GM23338 (cell line): ENCODE results near the gene CD58. TPM values are rescaled to one million over a fixed set of nuclear protein-coding genes. Genes with fewer than 3 reads are reported as not detected.

Experiments used
- ATAC-seq: fragments of 200-7000 bp; cut with Tn5 transposase; 3 replicates; pipeline ENCODE4 v1.9.1; 2020
- DNase-seq: peaks from one replicate; pipeline ENCODE4 v3.0.0-alpha.2; 2015; ENCODE audit warnings: low spot score
- H2AFZ ChIP-seq: fragments of 200-600 bp; sonication (generic); 2 replicates; pipeline ENCODE4 v1.8.0; 2016; ENCODE audit warnings: antibody characterized with exemption, mild to moderate bottlenecking, moderate library complexity
- H3F3A ChIP-seq: fragments of 200-600 bp; sonication (generic); replicated peaks from 2 replicates; pipeline ENCODE4 v1.8.0; 2017; ENCODE audit warnings: antibody characterized with exemption, mixed run types, low read depth
- H3K27ac ChIP-seq: fragments of 200-600 bp; sonication (generic); 2 replicates; pipeline ENCODE4 v1.6.1; 2016; ENCODE audit warnings: low read depth
- H3K27me3 ChIP-seq: fragments of 200-600 bp; sonication (generic); 2 replicates; pipeline ENCODE4 v1.8.0; 2016; ENCODE audit warnings: mild to moderate bottlenecking, mixed run types, moderate library complexity; ENCODE audit not compliant: insufficient read depth
- H3K36me3 ChIP-seq: fragments of 200-600 bp; sonication (generic); 2 replicates; pipeline ENCODE4 v1.8.0; 2016; ENCODE audit warnings: mild to moderate bottlenecking; ENCODE audit not compliant: insufficient read depth
- H3K4me1 ChIP-seq: fragments of 200-600 bp; sonication (generic); 2 replicates; pipeline ENCODE4 v1.8.0; 2016; ENCODE audit warnings: mild to moderate bottlenecking, moderate library complexity; ENCODE audit not compliant: insufficient read depth
- H3K4me2 ChIP-seq: fragments of 200-600 bp; sonication (generic); 2 replicates; pipeline ENCODE4 v1.7.1; 2017; ENCODE audit warnings: mixed run types
- H3K4me3 ChIP-seq: fragments of 200-600 bp; sonication (generic); 2 replicates; pipeline ENCODE4 v1.6.1; 2016; ENCODE audit warnings: mixed run types
- H3K79me2 ChIP-seq: fragments of 200-600 bp; sonication (generic); replicated peaks from 2 replicates; pipeline ENCODE4 v1.8.0; 2017; ENCODE audit warnings: mild to moderate bottlenecking; ENCODE audit not compliant: insufficient read depth
- H3K9me2 ChIP-seq: fragments of 200-600 bp; sonication (generic); 2 replicates; pipeline ENCODE4 v1.8.0; 2017; ENCODE audit not compliant: insufficient read depth
- H4K20me1 ChIP-seq: fragments of 200-600 bp; sonication (generic); replicated peaks from 2 replicates; pipeline ENCODE4 v1.8.0; 2017; ENCODE audit warnings: mild to moderate bottlenecking; ENCODE audit not compliant: insufficient read depth
- H3K27ac Mint-ChIP-seq: 2 replicates; pipeline ENCODE4 v1.8.0; 2020; ENCODE audit warnings: inconsistent platforms, mild to moderate bottlenecking, moderate library complexity, mixed read lengths
- H3K27me3 Mint-ChIP-seq: 3 replicates; pipeline ENCODE4 v1.8.0; 2022; ENCODE audit warnings: low read depth, mild to moderate bottlenecking, moderate library complexity, mixed read lengths, inconsistent platforms; ENCODE audit not compliant: insufficient read depth, poor library complexity
- H3K36me3 Mint-ChIP-seq: 3 replicates; pipeline ENCODE4 v1.8.0; 2021; ENCODE audit warnings: low read depth, mild to moderate bottlenecking, inconsistent platforms, moderate library complexity, mixed read lengths
- H3K4me1 Mint-ChIP-seq: 3 replicates; pipeline ENCODE4 v1.8.0; 2020; ENCODE audit warnings: mild to moderate bottlenecking, inconsistent platforms, mixed read lengths
- H3K4me3 Mint-ChIP-seq: 3 replicates; pipeline ENCODE4 v1.8.0; 2021; ENCODE audit warnings: moderate library complexity, mild to moderate bottlenecking, inconsistent platforms, mixed read lengths
- H3K9me3 Mint-ChIP-seq: 3 replicates; pipeline ENCODE4 v1.8.0; 2020; ENCODE audit warnings: moderate library complexity, mild to moderate bottlenecking, inconsistent platforms, mixed read lengths
- EZH2phosphoT487 ChIP-seq: fragments of 200-600 bp; sonication (generic); IDR thresholded peaks from one replicate; pipeline ENCODE4 v1.8.1; 2018; ENCODE audit warnings: antibody characterized with exemption; ENCODE audit not compliant: unreplicated experiment
- NANOG ChIP-seq: IDR thresholded peaks from 2 replicates; pipeline ENCODE4 v1.6.1; 2016; ENCODE audit warnings: antibody characterized with exemption, borderline replicate concordance
- POLR2AphosphoS5 ChIP-seq: IDR thresholded peaks from 2 replicates; pipeline ENCODE4 v1.6.1; 2016; ENCODE audit warnings: antibody characterized with exemption, low read depth
- STAT1 ChIP-seq: IDR thresholded peaks from one replicate; pipeline ENCODE4 v1.6.1; 2016; ENCODE audit warnings: antibody characterized with exemption; ENCODE audit not compliant: unreplicated experiment
- polyA plus RNA-seq: library from polyadenylated mRNA; unstranded; fragments of >200 nt; fragmentation: Nextera tagmentation; extraction: Ambion mirVana; gene quantifications from 2 replicates; pipeline ENCODE4 v1.2.1, GENCODE V29; 2016
- total RNA-seq: library from RNA; depleted of rRNA; stranded (reverse); fragments of >200 nt; shearing (Covaris generic); gene quantifications from 2 replicates; pipeline ENCODE4 v1.2.3, GENCODE V29; 2014
- TF ChIP-seq, protein P1 (sequence below): fragments of 250-450 bp; sonication (Bioruptor Pico); IDR thresholded peaks from 2 replicates; pipeline ENCODE4 v1.5.0; 2020; ENCODE audit warnings: mild to moderate bottlenecking, moderate library complexity
- TF ChIP-seq, protein P2 (sequence below): IDR thresholded peaks from 2 replicates; pipeline ENCODE4 v1.6.1; 2016; ENCODE audit warnings: antibody characterized with exemption

CD58 gene
- total and polyA plus RNA-seq, 2 experiments from 2014 or later, result 9.2 to 12.5 TPM

DNA sequence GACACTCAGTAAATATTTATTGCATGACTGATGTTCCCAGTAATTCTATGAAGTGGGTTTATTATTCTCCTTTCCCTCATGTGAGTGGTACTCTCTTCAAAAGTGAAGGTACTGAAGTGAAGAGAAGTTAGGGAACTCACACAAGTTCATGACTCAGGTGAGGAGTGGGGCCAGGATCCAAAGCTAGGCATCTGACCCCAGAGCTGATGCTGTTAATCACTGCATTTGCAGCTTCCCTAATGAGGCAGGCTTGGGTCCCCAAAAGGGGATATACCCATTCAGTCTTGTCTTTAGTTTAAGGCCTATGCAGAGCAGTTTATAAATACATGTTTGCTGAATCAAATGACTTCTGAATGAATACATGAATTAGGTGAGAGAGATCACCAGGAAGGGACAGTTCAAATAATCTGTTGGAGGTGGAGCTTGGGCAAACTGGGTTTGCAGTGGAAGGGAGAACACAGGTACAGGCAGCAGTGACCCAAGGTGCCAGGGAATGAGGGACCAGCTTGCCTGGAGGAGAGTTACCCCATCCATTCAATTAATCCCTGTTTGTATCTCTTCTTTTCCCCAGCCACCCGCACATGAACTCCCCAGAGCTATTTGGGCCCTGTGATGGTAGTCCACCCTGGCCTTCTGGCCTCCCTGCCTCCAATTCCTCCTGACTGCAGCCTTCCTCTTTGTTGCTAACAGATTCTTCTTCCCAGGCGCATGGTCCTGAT lies 2.0 kb downstream of the CD58 start (continued):
- TF ChIP-seq, protein P1, sequence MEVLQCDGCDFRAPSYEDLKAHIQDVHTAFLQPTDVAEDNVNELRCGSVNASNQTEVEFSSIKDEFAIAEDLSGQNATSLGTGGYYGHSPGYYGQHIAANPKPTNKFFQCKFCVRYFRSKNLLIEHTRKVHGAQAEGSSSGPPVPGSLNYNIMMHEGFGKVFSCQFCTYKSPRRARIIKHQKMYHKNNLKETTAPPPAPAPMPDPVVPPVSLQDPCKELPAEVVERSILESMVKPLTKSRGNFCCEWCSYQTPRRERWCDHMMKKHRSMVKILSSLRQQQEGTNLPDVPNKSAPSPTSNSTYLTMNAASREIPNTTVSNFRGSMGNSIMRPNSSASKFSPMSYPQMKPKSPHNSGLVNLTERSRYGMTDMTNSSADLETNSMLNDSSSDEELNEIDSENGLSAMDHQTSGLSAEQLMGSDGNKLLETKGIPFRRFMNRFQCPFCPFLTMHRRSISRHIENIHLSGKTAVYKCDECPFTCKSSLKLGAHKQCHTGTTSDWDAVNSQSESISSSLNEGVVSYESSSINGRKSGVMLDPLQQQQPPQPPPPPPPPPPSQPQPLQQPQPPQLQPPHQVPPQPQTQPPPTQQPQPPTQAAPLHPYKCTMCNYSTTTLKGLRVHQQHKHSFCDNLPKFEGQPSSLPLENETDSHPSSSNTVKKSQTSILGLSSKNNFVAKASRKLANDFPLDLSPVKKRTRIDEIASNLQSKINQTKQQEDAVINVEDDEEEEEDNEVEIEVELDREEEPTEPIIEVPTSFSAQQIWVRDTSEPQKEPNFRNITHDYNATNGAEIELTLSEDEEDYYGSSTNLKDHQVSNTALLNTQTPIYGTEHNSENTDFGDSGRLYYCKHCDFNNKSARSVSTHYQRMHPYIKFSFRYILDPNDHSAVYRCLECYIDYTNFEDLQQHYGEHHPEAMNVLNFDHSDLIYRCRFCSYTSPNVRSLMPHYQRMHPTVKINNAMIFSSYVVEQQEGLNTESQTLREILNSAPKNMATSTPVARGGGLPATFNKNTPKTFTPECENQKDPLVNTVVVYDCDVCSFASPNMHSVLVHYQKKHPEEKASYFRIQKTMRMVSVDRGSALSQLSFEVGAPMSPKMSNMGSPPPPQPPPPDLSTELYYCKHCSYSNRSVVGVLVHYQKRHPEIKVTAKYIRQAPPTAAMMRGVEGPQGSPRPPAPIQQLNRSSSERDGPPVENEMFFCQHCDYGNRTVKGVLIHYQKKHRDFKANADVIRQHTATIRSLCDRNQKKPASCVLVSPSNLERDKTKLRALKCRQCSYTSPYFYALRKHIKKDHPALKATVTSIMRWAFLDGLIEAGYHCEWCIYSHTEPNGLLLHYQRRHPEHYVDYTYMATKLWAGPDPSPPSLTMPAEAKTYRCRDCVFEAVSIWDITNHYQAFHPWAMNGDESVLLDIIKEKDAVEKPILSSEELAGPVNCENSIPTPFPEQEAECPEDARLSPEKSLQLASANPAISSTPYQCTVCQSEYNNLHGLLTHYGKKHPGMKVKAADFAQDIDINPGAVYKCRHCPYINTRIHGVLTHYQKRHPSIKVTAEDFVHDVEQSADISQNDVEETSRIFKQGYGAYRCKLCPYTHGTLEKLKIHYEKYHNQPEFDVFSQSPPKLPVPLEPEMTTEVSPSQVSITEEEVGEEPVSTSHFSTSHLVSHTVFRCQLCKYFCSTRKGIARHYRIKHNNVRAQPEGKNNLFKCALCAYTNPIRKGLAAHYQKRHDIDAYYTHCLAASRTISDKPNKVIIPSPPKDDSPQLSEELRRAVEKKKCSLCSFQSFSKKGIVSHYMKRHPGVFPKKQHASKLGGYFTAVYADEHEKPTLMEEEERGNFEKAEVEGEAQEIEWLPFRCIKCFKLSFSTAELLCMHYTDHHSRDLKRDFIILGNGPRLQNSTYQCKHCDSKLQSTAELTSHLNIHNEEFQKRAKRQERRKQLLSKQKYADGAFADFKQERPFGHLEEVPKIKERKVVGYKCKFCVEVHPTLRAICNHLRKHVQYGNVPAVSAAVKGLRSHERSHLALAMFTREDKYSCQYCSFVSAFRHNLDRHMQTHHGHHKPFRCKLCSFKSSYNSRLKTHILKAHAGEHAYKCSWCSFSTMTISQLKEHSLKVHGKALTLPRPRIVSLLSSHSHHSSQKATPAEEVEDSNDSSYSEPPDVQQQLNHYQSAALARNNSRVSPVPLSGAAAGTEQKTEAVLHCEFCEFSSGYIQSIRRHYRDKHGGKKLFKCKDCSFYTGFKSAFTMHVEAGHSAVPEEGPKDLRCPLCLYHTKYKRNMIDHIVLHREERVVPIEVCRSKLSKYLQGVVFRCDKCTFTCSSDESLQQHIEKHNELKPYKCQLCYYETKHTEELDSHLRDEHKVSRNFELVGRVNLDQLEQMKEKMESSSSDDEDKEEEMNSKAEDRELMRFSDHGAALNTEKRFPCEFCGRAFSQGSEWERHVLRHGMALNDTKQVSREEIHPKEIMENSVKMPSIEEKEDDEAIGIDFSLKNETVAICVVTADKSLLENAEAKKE (CRISPR knock-in tag), result no peak
- TF ChIP-seq, protein P2, sequence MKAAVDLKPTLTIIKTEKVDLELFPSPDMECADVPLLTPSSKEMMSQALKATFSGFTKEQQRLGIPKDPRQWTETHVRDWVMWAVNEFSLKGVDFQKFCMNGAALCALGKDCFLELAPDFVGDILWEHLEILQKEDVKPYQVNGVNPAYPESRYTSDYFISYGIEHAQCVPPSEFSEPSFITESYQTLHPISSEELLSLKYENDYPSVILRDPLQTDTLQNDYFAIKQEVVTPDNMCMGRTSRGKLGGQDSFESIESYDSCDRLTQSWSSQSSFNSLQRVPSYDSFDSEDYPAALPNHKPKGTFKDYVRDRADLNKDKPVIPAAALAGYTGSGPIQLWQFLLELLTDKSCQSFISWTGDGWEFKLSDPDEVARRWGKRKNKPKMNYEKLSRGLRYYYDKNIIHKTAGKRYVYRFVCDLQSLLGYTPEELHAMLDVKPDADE, result no peak
- TF ChIP-seq NANOG (no peak), EZH2phosphoT487 (no peak), STAT1 (no peak)

DNA sequence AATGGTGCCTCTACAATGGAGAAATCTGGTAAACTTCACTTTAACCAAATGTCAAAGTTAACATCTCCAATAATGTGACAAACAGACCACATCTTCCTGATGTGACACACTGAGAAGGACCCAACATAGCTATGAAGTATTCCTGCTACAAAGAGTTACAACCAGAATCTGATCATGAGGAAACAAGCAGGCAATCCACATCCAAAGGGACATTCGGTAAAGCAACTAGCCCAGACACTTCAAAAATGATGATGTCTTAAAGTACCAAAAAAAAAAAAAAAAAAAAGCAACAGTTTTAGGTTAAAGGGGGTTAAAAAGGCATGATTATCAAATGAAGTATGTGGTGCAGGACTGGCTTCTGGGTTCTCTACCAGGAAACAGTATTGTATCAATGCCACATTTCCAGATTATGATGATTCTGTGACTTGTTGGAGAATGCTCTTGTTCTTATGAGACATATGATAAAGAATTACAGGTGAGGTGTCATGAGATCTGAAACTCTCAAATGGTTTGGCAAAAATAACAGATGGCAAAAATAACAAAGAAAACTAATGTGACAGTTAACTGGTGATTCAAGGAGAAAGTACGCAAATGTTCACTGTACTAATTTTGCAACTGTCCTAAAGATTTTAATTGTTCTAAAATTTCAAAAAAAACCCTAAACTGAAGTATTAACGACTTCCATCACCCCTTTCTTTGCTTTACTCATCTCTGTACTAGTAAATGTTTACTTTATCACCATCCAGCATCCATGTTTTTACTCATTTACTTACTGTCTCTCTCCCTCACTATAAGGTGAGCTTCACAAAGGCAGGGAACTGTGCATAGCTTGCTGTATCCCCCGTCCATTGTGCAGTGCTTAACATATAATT lies 2.8 kb downstream of the CD58 start:
- no peak overlapping the region for H2AFZ ChIP-seq
- Mint-ChIP-seq H3K4me1 (peaks cover 28% of the 10 kb centered on the region), H3K27ac (no peak overlapping the region), H3K27me3 (peaks cover 14% of the 10 kb centered on the region), H3K4me3 (no peak overlapping the region), H3K36me3 (peaks cover 18% of the 10 kb centered on the region), H3K9me3 (peaks cover 14% of the 10 kb centered on the region)
- no peak for DNase-seq
- no peaks in the 10 kb centered on the region for H3K9me2 ChIP-seq
- no peak for ATAC-seq
- H3K27me3 ChIP-seq, result peaks cover 8% of the 10 kb centered on the region
- peaks cover 6% of the 10 kb centered on the region; the same call in 1 of the 2 replicates for H3K79me2 ChIP-seq
- no peak overlapping the region for H3K27ac ChIP-seq
- H3K4me2 ChIP-seq, result no peak overlapping the region
- H3K36me3 ChIP-seq, result no peaks in the 10 kb centered on the region
- H3K4me1 ChIP-seq, result peaks cover 18% of the 10 kb centered on the region
- no peaks in the 10 kb centered on the region for H4K20me1 ChIP-seq
- no peak overlapping the region for H3K4me3 ChIP-seq
- H3F3A ChIP-seq, result no peaks in the 10 kb centered on the region; the same call in 1 of the 2 replicates
- TF ChIP-seq STAT1 (no peak), POLR2AphosphoS5 (no peak)
- TF ChIP-seq, protein P1 (CRISPR knock-in tag), result no peak
